GM12878 (cell line): ENCODE data around the gene SHC4. TPM values are rescaled to one million over a fixed set of nuclear protein-coding genes. Genes with fewer than 3 reads are reported as not detected.

Experiments used
- ATAC-seq: fragments of 200-7000 bp; cut with Tn5 transposase; 3 replicates; pipeline ENCODE4 v1.9.1; 2020; ENCODE audit warnings: mild to moderate bottlenecking, moderate library complexity
- BruUV-seq: library from RNA; stranded (reverse); fragments of 400-500 nt; replicated peaks from 2 replicates; lab custom pipeline; 2021; lab: Mats Ljungman, UMichigan
- CTCF ChIA-PET: fragments of 300-600 bp; sonication (Branson Sonifier 250); formaldehyde crosslinking; extraction: SDS; loops from one replicate; lab custom pipeline; 2021; ENCODE audit warnings: inconsistent platforms; lab: Yijun Ruan, JAX
- POLR2A ChIA-PET: fragments of 350-600 bp; formaldehyde crosslinking; extraction: SDS; loops from one replicate; lab custom pipeline; 2021; ENCODE audit warnings: inconsistent platforms; lab: Charles Lee
- RAD21 ChIA-PET: fragments of 300-600 bp; sonication (Branson Sonifier 250); formaldehyde crosslinking; loops from one replicate; lab custom pipeline; 2023; ENCODE audit warnings: antibody characterized with exemption; ENCODE audit not compliant: unreplicated experiment; lab: Charles Lee
- SMC1A ChIA-PET: fragments of 300-600 bp; sonication (Branson Sonifier 250); formaldehyde crosslinking; loops from one replicate; lab custom pipeline; 2023; ENCODE audit not compliant: unreplicated experiment, uncharacterized antibody; lab: Charles Lee
- DNase-seq: peaks from one replicate; pipeline ENCODE4 v3.0.0-alpha.2; 2011; ENCODE audit warnings: low read depth, low spot score
- FAIRE-seq: peaks from 3 replicates; lab custom pipeline; 2011; peaks lifted over from hg19 to GRCh38; lab: Jason Lieb, UNC
- H2AFZ ChIP-seq: 2 replicates; pipeline ENCODE4 v1.6.0; 2011; ENCODE audit warnings: low read depth, low read length, control low read depth; ENCODE audit not compliant: control insufficient read depth
- H3K27ac ChIP-seq: 2 replicates; pipeline ENCODE4 v1.5.1; 2011; ENCODE audit warnings: control low read depth; ENCODE audit not compliant: control insufficient read depth, insufficient read depth
- H3K27me3 ChIP-seq, 2 experiments: replicated peaks in 1 of 2; 2 replicates each; pipeline versions ENCODE4 v1.6.0 to v1.6.1; 2011; ENCODE audit warnings: low read length in 1 of 2; ENCODE audit not compliant: control insufficient read depth in 2 of 2, insufficient read depth in 2 of 2
- H3K36me3 ChIP-seq, 2 experiments: 2 replicates each; pipeline ENCODE4 v1.5.1; 2011; ENCODE audit warnings: low read length in 1 of 2; ENCODE audit not compliant: control insufficient read depth in 2 of 2, insufficient read depth in 2 of 2
- H3K4me1 ChIP-seq: 2 replicates; pipeline ENCODE4 v1.6.1; 2011; ENCODE audit warnings: mild to moderate bottlenecking, low read length, moderate library complexity, mixed read lengths; ENCODE audit not compliant: control insufficient read depth, insufficient read depth
- H3K4me2 ChIP-seq: 2 replicates; pipeline ENCODE4 v1.6.0; 2011; ENCODE audit warnings: control low read depth; ENCODE audit not compliant: control insufficient read depth, insufficient read depth
- H3K4me3 ChIP-seq: fragments of 200-600 bp; sonication (generic); 2 replicates; pipeline ENCODE4 v1.5.1; 2016
- H3K79me2 ChIP-seq: 2 replicates; pipeline ENCODE4 v1.6.0; 2011; ENCODE audit warnings: low read length; ENCODE audit not compliant: control insufficient read depth, insufficient read depth
- H3K9ac ChIP-seq: 2 replicates; pipeline ENCODE4 v1.8.0; 2011; ENCODE audit warnings: low read length, control low read depth, mixed read lengths; ENCODE audit not compliant: control insufficient read depth, insufficient read depth
- H3K9me3 ChIP-seq: replicated peaks from 3 replicates; pipeline ENCODE4 v1.5.1; 2011; ENCODE audit warnings: mild to moderate bottlenecking, low read length; ENCODE audit not compliant: control insufficient read depth, insufficient read depth
- H4K20me1 ChIP-seq: 2 replicates; pipeline ENCODE4 v1.6.0; 2011; ENCODE audit not compliant: control insufficient read depth, insufficient read depth
- ASH2L ChIP-seq: fragments of 300-600, 200-600 bp; sonication (generic); IDR thresholded peaks from 2 replicates; pipeline ENCODE4 v1.6.1; 2017; ENCODE audit warnings: low read depth, mild to moderate bottlenecking, borderline replicate concordance
- ETV6 ChIP-seq, 2 experiments: fragments of 450-650 bp in 1 of 2; IDR thresholded peaks in 1 of 2; conservative IDR thresholded peaks in 1 of 2; 2 replicates each; pipeline ENCODE4 v1.6.1; 2014; ENCODE audit warnings: antibody characterized with exemption in 1 of 2, borderline replicate concordance in 1 of 2, low read depth in 1 of 2, mild to moderate bottlenecking in 1 of 2, moderate library complexity in 1 of 2
- MLLT1 ChIP-seq: fragments of 450-650 bp; IDR thresholded peaks from 2 replicates; pipeline ENCODE4 v1.6.1; 2016; ENCODE audit warnings: mild to moderate bottlenecking
- MXI1 ChIP-seq: fragments of 150-350 bp; IDR thresholded peaks from 2 replicates; pipeline ENCODE4 v1.6.1; 2011; ENCODE audit warnings: low read depth, mild to moderate bottlenecking, inconsistent platforms, low read length, improper control_type of control experiment
- PAX5 ChIP-seq: IDR thresholded peaks from 2 replicates; pipeline ENCODE4 v1.6.1; 2011; ENCODE audit warnings: low read depth, low read length, borderline replicate concordance
- RAD21 ChIP-seq: IDR thresholded peaks from 2 replicates; pipeline ENCODE4 v1.6.1; 2011; ENCODE audit warnings: mild to moderate bottlenecking, low read depth, low read length, moderate library complexity; ENCODE audit not compliant: insufficient read depth
- RELA ChIP-seq: fragments of 450-650 bp; IDR thresholded peaks from 2 replicates; pipeline ENCODE4 v1.8.0; 2014; ENCODE audit warnings: borderline replicate concordance; ENCODE audit not compliant: partially characterized antibody
- SREBF2 ChIP-seq: IDR thresholded peaks from 2 replicates; pipeline ENCODE4 v1.6.1; 2012; ENCODE audit warnings: mild to moderate bottlenecking, low read length
- TAF1 ChIP-seq: IDR thresholded peaks from 2 replicates; pipeline ENCODE4 v1.6.1; 2011; ENCODE audit warnings: mild to moderate bottlenecking, low read depth, low read length, borderline replicate concordance
- TARDBP ChIP-seq: IDR thresholded peaks from 2 replicates; pipeline ENCODE4 v1.6.1; 2016; ENCODE audit warnings: borderline replicate concordance
- TBL1XR1 ChIP-seq: IDR thresholded peaks from 2 replicates; pipeline ENCODE4 v1.6.1; 2012; ENCODE audit warnings: low read depth, low read length, improper control_type of control experiment
- USF2 ChIP-seq: IDR thresholded peaks from 2 replicates; pipeline ENCODE4 v1.6.1; 2011; ENCODE audit warnings: low read depth, low read length, improper control_type of control experiment, borderline replicate concordance
- ZNF384 ChIP-seq: IDR thresholded peaks from 2 replicates; pipeline ENCODE4 v1.6.1; 2012; ENCODE audit warnings: low read depth, mild to moderate bottlenecking, low read length, improper control_type of control experiment, borderline replicate concordance
- ZNF592 ChIP-seq: fragments of 450-650 bp; IDR thresholded peaks from 2 replicates; pipeline ENCODE4 v1.6.1; 2017; ENCODE audit warnings: mild to moderate bottlenecking, moderate library complexity
- ZSCAN29 ChIP-seq: fragments of 450-650 bp; IDR thresholded peaks from 2 replicates; pipeline ENCODE4 v1.6.1; 2017; ENCODE audit warnings: mild to moderate bottlenecking, moderate library complexity
- WGBS: methylation state at CpG from one replicate; pipeline ENCODE4 v1.1.6; 2016; ENCODE audit warnings: low lambda C conversion rate; ENCODE audit not compliant: insufficient replicate concordance, insufficient coverage; ENCODE audit errors: missing lambda C conversion rate; 5-methylcytosine and 5-hydroxymethylcytosine counted together
- in situ Hi-C: fragments of 300-500 bp; cut with MboI; formaldehyde crosslinking; loops from 9 replicates; pipeline ENCODE4 v1.14.3; 2018; ENCODE audit warnings: mixed read lengths
- intact Hi-C: fragments of 100-400 bp; cut with micrococcal nuclease; formaldehyde crosslinking; loops from one replicate; pipeline ENCODE4 v1.14.2; 2022; ENCODE audit not compliant: unreplicated experiment
- polyA plus RNA-seq, 11 experiments: library from polyadenylated mRNA; depleted of rRNA in 4 of 11; unstranded in 6 of 11; stranded (reverse) in 5 of 11; fragments of >200 nt; fragmentation: Nextera tagmentation in 4 of 11; fragmentation: Illumina TruSeq in 1 of 11; extraction: Ambion mirVana in 4 of 11; extraction: Trizol in 1 of 11; gene quantifications; 1 replicate in 1 of 11; 2 replicates in 10 of 11; pipeline versions ENCODE4 v1.2.1 to v1.2.3, GENCODE V29; 2011 to 2016; ENCODE audit warnings: inconsistent platforms in 2 of 11, missing spikeins in 2 of 11, low read depth in 1 of 11
- total RNA-seq, 4 experiments: library from RNA; depleted of rRNA in 3 of 4; stranded (reverse); fragments of >200 nt in 3 of 4; fragmentation: Illumina TruSeq in 1 of 4; extraction: Trizol in 1 of 4; gene quantifications; 2 replicates each; pipeline versions ENCODE4 v1.2.1 to v1.2.3, GENCODE V29; 2013 to 2021

SHC4 gene
- total and polyA plus RNA-seq, 10 of the 15 experiments (the other 5 are each of a cell fraction or from before 2014, with no cell fraction given): 0.04 to 0.87 (median 0.14) TPM

GRCh38 chr15:48975472-48976419, 12.0 kb upstream of the SHC4 start:
- intact Hi-C loops: loop anchor here (2.0 kb wide), 1 partner anchor 115 kb away; no protein-coding TSS in a partner anchor
- H3K79me2 ChIP-seq: no peaks in the 10 kb centered on the region
- H3K4me3 ChIP-seq: peak overlapping the region; percentile 52; the same call in 1 of the 2 replicates
- DNase-seq (no peak), FAIRE-seq (peak; percentile 56), ATAC-seq (peak; percentile 99)
- H3K4me1 ChIP-seq: no peaks in the 10 kb centered on the region
- ChIA-PET SMC1A (interaction anchor here (0.5 to 4.1 kb wide), 22 partner anchors 10 to 617 kb away, joined by 3 to 41 read pairs (median 4); partner anchors contain the start of genes EID1 and SHC4), POLR2A (interaction anchor here (1.3 to 2.1 kb wide), 3 partner anchors 9 to 98 kb away, joined by 5 to 9 read pairs (median 7); partner anchors contain the start of gene EID1), RAD21 (interaction anchor here (0.6 to 3.5 kb wide), 29 partner anchors 10 to 619 kb away, joined by 3 to 36 read pairs (median 4); partner anchors contain the start of genes CEP152, EID1, FGF7 and SHC4), CTCF (interaction anchor here (0.6 to 8.6 kb wide), 47 partner anchors 10 to 1169 kb away, joined by 3 to 134 read pairs (median 4); partner anchors contain the start of genes CEP152, EID1 and SHC4)
- no peaks in the 10 kb centered on the region for H3K9me3 ChIP-seq
- H4K20me1 ChIP-seq: no peaks in the 10 kb centered on the region
- no TSS peak for BruUV-seq
- WGBS: 11% methylated on average over 50 of the region's 53 CpGs
- no peaks in the 10 kb centered on the region for H3K27me3 ChIP-seq
- H3K4me2 ChIP-seq: peak overlapping the region; percentile 88
- H3K36me3 ChIP-seq: no peaks in the 10 kb centered on the region
- in situ Hi-C loops: no loop called here
- H2AFZ ChIP-seq: peak overlapping the region; percentile 87
- H3K27ac ChIP-seq: no peak overlapping the region
- peak overlapping the region; percentile 35; the same call in 1 of the 2 replicates for H3K9ac ChIP-seq
- no peak for TF ChIP-seq ZNF592
- TF ChIP-seq RELA: peak; percentile 52
- no peak for TF ChIP-seq TARDBP
- no peak for TF ChIP-seq USF2
- TF ChIP-seq ETV6 (conservative IDR thresholded peaks at IDR 0.05 in 1 of 2, IDR thresholded peaks at IDR 0.05 in 1 of 2; ENCODE audit: borderline replicate concordance in 1 of 2, low read depth in 1 of 2): no peak
- TF ChIP-seq TBL1XR1: no peak
- peak; percentile 66; the same call in 1 of the 2 replicates for TF ChIP-seq ZSCAN29
- no peak for TF ChIP-seq MXI1
- TF ChIP-seq ASH2L: no peak
- no peak for TF ChIP-seq SREBF2
- no peak for TF ChIP-seq ZNF384
- TF ChIP-seq MLLT1: peak; percentile 49; the same call in 1 of the 2 replicates
- no peak for TF ChIP-seq TAF1
- TF ChIP-seq RAD21: peak; percentile 54
- no peak for TF ChIP-seq PAX5
